ENCODE data around the gene CACNG1.
"Not testable (repeated sequence)": the region's sequence is repeated elsewhere in the genome, so short reads cannot be mapped to it uniquely, and the experiment has no call there.

CACNG1 gene

DNA sequence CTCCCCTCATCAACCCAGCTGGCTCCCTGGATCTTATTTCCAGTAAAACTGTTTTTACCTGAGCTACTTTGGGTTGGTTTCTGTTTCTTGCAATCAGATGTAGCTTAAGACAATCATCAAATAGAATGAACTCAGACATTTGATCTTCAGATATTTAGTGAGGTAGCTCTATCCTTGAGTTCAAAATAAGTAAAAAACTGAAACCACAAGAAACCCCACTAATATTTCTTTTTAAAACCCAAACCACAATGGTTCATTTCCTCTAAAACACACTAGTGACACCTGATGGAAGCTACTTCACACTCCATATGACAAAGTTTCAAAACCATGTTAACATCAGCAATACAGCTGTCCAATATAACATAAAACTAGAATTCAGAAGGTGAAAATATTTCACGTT, 37.8 kb downstream of the CACNG1 start:
- peak; percentile 65 for DNase-seq

DNA sequence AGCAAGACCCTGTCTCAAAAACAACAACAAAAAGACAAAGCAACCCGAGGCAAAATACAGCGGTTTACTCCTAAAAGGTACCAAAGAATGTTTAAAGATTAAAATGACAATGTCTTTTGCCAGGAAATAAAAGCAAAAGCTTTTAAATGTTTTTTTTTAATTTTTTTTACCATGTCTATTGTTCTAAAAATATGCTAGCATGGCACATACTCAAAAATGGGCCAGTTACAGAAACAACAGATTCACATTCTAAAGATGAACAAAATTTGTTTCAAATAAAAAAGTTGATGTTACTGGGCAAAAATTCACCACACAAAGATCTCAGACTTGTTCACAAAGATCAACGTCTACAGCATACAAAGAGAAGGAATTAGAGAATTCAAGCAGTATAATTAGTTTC, 41.1 kb downstream of the CACNG1 start:
- no peak for DNase-seq

DNA sequence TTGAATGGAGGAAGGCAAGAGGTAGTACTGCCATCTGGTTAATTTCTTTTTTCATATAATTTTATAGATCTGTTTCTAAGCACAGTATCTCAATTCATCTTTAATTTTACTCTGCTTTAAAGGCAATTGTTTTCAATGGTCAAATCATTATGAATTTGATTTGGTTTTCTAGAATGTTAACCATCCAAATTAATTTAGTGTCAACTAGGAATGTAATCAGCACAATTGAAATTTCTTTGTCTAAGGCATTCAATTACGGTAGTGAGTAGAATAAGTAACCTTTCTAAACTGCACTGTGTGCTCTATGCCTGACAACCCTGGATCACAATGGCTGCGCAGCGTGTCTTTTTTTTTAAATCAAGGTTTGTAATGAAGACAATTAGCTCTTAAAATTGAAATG, 44.3 kb downstream of the CACNG1 start:
- DNase-seq, result no peak

DNA sequence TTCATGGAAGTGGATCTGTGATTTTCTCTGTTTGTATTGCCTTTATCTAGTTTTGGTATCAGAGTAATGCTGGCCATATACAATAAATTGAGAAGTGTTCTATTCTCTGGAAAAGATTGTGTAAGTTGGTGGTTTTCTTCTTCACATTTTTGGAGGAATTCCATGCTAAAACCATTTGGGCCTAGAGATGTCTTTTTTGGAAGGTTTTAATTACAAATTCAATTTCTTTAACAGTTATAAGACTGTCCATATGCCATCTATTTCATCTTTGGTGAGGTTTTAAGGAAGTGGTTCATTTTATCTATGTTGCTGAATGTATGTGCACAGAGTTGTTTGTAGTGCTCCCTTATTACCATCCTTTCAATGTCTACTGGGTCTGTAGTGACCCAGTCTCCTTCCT, 46.0 kb downstream of the CACNG1 start:
- DNase-seq, result no peak

DNA sequence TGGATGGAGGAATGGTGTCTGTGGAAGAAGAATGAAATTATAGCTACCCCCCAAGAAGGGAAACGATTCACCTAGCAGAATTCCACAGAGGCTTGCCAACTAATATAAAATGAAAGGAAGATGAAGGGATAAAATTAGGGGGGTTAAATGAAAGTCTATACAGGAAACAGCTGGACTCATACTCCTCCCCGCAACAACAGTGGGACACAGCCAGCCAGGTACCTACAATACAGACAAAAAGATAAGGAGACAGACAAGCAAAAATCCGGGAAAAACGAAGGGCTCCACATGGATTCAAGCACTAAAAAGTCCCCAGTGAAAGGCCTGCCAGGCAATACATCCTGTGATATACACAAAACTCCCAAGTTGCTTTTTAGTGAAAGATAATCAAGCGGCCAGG, 47.9 kb downstream of the CACNG1 start:
- no peak for DNase-seq

DNA sequence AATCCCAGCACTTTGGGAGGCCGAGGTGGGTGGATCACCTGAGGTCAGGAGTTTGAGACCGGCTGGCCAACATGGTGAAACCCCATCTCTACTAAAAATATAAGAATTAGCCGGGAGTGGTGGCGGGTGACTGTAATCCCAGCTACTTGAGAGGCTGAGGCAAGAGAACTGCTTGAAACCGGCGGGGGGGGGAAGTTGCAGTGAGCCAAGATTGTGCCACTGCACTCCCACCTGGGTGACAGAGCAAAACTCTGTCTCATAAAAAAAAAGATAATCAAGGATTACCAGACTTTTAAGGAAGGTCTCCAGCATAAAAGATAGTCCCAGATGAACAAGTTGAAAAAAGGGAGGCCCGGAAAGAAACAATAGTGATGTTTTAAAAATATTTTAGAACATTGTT, 48.4 kb downstream of the CACNG1 start:
- not testable (repeated sequence) for DNase-seq

DNA sequence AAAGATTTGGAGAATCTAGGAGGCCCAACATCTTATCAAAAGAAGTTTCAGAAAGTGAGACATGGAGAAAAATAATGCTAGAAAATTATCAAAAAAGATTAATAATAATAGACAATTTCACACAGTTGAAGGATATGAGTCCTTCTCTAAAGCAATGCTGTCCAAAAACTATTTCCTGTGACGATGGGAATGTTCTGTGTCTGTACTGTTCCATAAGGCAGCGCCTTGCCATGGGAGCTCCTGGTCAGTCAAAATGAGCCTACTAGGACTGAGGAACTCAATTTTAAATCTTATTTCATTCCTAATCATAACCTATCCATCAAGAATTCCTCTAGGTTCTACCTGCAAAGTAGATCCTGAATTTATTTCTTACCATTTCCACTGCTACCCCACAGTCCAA, 49.0 kb downstream of the CACNG1 start:
- DNase-seq, result no peak

DNA sequence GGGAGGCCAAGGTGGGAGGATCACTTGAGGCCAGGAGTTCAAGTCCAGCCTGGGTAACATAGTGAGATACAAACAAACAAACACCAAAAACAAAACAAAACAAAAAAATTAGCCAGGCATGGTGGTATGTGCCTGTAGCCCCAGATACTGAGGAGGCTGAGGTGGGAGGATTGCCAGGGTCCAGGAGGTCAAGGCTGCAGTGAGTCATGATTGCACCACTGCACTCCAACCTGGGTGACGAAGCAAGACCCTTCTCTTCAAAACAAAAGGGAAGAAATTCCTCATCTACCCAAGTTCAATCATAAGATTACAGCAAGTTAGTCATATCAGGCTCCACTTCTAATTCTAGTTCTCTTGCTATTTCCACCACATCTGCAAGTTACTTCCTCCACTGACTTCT, 50.9 kb downstream of the CACNG1 start:
- not testable (repeated sequence) for DNase-seq

DNA sequence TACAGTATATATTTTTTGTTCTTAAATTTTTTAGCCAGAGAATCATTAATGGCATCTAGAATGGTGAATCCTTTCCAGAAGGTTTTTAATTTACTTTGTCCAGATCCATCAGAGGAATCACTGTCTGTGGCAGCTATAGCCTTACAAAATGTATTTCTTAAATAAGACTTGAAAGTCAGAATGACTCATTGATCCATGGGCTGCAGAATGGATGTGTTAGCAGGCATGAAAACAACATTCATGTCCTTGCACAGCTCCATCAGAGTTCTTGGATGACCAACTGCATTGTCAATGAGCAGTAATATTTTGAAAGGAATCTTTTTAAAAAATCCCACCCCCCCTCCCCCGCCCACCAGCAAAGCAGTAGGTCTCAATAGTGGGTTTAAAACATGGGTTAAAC, 51.4 kb downstream of the CACNG1 start:
- DNase-seq, result no peak

DNA sequence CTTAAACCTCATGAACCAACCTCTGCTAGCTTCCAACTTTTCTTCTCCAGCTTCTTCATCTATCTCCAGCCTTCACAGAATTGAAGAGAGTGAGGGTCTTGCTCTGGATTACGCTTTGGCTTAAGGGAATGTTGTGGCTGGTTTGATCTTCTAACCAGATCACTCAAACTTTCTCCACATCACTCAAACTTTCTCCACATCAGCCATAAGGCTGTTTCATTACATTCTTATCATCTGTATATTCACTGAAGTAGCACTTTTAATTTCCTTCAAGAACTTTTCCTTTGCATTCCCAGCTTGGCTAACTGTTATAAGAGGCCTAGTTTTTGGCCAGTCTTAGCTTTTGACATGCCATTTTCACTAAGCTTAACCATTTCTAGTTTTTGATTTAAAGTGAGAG, 52.3 kb downstream of the CACNG1 start:
- DNase-seq, result no peak

DNA sequence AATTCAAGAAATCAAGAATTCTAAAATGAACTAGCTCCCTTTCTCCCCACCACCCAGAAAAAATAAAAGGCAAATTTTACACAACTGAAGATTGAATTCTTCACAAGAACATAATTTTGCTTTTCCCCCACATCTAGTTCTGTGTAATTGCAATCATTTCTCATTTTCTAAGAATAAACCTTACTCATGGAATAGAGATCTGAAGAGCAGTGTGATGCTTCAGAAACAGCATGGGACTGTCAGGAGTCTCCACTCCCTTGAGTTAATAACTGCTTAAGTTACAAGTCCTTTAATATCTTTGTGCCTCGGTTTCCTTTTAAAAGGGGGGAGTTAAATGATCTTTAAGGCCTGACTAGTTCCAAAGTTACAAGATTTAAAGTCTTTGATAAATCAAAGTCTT, 53.7 kb downstream of the CACNG1 start:
- no peak for DNase-seq

DNA sequence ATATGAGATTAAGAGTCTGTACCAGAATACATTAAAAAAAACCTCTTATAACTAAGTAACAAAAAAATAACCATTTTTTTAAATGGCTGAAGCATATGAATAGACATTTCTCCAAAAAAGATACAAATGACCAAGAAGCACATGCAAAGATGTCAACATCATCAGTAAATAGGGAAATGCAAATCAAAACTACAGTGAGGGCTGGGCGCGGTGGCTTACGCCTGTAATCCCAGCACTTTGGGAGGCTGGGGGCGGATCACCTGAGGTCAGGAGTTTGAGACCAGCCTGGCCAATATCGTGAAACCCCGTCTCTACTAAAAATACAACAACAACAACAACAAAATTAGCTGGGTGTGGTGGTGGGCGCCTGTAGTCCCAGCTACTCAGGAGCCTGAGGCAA, 60.3 kb downstream of the CACNG1 start:
- DNase-seq, result not testable (repeated sequence)

DNA sequence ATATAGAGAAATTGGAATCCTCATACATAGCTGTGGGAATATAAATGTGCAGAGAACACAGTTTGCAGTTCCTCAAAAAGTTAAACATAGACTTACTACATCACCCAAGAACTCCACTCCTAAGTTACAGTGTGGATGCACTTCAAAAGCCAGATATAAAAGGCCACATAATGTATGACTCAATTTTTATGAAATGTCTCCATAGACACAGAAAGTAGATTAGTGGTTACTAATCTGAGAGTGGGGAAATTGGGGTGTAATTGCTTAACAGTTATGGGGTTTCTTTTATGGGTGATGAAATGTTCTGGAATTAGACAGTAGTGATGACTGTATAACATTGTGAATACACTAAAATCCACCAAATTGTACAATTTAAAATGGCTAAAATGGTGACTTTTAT, 60.9 kb downstream of the CACNG1 start:
- DNase-seq, result peak; percentile 8
